ENCODE data around the gene TMEM259.
"Not testable (repeated sequence)": the region's sequence is repeated elsewhere in the genome, so short reads cannot be mapped to it uniquely, and the experiment has no call there.

TMEM259 gene

DNA sequence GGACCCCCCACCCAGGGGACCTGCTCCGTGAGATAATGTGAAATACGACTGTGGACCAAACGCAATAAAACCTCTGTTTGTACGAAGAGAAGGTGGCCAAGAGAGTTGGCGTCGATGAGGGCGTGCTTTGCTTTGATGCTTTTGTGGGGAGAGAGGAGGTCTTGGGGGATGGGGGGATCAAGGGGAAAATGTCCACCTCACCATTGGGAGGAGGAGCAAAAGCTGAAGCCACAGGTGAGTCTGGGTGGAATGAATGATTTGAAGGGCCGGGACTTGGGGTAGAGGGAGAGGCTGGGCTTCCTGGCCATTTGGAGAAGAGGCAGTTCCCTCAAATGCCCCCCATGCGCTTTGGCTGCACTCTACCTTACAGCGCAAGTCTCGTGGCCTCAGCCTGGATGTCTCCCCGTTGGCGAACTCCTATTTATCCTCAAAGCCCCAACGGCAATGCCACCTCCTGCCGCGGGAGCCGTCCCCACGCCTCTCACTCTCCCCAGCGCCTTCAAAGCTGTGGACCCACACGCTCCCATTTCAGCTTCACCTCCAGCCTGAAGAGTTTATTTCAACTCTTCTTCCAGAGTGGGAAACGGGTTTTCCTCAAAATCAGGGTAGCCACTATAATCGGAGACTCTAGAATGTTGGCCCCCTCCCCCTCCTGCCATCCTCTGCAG, 18.2 kb upstream of the TMEM259 start:
- no peak for DNase-seq

GRCh38 chr19:1037621-1038064, 16.7 kb upstream of the TMEM259 start:
- no peak for DNase-seq

GRCh38 chr19:1035998-1036621, 15.2 kb upstream of the TMEM259 start:
- DNase-seq = no peak

- DNase-seq = no peak
Observed at GRCh38 chr19:1032264-1032867, 11.4 kb upstream of the TMEM259 start.

- DNase-seq = peak in 2 of 3 experiments; percentile 74 to 84
Observed at GRCh38 chr19:1028062-1028926, 7.4 kb upstream of the TMEM259 start.

DNA sequence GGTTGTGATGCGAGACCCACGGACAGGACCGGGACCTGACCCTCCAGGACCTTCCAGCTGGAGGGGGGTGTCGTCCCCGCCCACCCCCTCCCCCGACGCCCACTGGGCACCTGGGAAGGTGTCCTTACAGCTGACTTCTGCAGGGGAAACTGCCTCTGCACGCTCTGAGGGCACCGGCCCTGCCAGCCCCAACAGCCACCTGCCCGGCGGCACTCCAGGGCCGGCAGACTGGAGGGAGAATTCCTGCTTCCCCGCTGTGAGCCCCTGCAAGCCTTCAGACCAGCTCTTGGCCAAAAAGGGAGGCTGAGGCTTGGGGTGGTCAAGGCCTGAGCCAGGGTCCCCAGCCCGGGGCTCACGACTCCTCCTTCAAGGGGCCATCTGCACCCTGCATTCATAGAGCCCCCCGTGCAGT, 6.7 kb upstream of the TMEM259 start:
- peak in 2 of 3 experiments; percentile 57 to 62 for DNase-seq

DNA sequence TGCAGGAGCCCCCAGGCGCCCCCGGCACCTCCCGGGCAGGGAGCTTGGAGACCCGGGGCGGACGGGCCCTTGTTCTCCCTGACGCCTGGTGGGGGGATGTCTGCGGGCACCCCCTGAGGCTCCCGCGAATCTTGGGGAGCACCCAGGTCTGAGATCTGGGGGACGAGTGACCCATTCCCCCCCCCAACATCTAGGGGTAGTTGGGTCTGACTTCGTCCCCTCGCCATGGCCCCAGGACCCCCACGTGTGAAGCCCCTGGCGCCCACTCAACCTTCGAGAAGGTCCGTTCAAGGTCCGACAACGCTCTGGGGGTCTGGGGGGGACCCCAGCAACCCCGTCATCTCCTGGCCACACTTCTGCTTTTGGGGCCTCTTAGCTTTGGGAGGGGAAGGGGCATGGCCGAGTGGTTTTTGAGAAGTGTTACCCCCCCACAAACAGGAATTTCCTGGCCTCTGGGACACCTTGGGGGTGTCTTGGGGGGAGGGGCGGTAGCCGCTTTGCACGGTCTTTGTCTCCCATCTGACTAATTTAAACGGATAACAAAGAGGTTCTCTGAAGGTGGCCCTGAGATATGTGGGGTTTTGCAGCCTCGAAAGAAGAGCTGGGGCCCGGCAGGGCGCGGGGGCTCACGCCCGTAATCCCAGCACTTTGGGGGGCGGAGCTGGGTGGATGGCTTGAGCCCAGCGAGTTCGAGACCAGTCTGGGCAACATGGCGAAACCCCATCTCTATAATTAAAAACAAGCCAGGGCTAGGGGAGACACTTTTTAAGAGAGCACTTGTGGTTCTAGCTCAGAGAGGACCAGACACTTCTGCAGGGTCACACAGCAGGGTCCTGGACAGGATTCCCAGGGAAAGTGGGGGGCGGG, 6.1 kb upstream of the TMEM259 start:
- no peak for DNase-seq

DNA sequence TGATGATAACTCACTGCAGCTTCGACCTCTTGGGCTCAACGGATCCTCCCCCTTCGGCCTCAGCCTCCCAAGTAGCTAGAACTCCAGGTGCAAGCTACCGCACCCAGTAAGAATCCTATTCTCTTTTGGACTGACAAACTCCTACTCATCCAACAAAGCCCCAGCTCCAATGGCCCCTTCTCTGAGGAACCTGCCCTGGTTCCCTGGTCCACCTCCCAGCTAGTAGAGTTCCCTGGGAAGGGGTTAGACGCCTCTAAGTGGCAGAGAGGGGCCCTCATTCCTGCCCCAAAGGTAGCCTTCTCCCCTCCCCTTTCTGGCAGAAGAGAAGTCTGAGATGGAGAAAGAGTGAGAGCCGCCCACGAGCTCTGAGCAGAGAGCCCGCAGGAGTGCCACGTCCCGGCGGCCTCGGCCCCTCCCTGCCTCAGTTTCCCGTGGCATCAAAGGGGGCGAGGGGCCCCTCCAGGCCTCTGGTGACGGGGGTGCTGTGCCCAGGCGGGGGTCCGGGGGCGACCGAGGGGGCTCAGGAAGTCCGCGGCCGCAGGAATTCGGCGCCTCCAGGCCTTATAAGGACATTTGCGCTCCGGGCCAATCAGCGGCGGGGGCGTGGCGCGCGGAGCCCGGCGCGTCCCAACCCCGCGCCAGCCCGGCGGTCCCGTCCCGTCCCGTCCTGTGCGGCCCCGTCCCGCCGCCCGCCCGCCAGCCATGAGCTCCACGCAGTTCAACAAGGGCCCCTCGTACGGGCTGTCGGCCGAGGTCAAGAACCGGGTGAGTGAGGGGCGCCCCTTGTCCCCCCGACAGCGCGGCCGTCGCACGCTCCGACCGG, 5.2 kb upstream of the TMEM259 start, which contains the start of gene CNN2:
Gene CNN2, plus strand, starts transcription at position 649 of the 823 bp plus-strand sequence. Its CDS starts 54 bp downstream, at position 703.
- no peak for DNase-seq

- not testable (repeated sequence) for DNase-seq
Observed at GRCh38 chr19:1025080-1025479, 4.2 kb upstream of the TMEM259 start.

- DNase-seq = not testable (repeated sequence)
Observed at GRCh38 chr19:1023883-1024188, 2.9 kb upstream of the TMEM259 start.

GRCh38 chr19:1019980-1020867, 699 bp downstream of the TMEM259 start:
- DNase-seq = no peak

DNA sequence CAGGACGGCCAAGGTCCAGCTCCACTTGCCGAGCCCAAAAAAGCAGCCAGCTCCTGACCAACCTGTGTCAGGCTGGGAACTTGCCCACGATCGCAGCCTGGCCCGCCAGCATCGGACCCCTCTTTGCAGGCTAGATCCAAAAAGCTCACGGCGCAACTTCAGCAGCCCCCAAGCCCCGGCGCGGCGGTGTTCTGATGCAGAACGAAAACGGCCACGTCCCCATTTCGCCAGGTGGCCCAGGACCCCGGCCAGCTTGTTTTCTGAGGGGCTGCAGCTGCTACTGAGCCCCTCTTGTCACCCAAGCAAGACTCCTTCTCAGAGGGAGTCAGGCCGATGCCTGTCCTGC, 1.3 kb downstream of the TMEM259 start:
- no peak for DNase-seq

- DNase-seq = no peak
Observed at GRCh38 chr19:1018932-1019615, 1.8 kb downstream of the TMEM259 start.

- DNase-seq = no peak
Observed at GRCh38 chr19:1018393-1018792, 2.5 kb downstream of the TMEM259 start.

- no peak for DNase-seq
Observed at GRCh38 chr19:1017906-1018305, 3.0 kb downstream of the TMEM259 start.

DNA sequence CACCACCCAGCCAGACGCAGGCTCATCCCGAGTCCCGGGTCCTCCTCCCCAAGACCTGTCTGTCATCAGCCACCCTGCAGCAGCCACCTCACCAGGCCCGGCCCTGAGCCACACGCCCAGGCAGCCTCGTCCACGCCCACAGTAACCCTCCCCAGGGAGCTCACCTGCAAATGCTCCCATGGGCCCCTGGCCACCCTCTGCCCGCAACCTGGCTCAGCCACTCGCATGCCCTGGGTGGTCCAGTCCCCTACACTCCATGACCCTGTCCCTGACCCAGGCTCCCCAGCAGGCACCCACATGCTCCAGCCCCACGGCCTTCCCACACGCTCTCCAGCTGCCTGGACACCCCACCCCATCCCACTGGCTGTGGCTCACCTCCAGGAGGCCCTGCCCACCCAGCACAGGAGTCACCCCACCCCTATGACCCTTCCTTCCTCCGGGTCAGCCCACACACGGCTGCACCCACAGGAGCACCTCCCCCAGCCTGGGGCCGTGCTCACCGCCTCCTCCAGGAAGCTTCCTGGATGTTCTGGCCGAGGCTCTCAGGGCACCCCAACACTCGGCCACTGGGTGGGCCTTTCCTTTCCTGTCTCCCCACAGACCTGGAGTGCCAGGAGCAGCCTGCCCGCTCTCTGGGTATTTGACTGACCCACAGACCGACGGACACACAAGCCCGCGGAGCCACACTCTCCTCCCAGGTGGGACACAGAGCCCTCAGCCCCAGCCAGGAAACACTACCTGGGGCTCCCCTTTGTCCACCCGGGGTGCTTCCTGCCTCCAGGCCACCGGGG, 3.6 kb downstream of the TMEM259 start:
- no peak for DNase-seq

- no peak for DNase-seq
Observed at GRCh38 chr19:1016647-1017114, 4.2 kb downstream of the TMEM259 start.

DNA sequence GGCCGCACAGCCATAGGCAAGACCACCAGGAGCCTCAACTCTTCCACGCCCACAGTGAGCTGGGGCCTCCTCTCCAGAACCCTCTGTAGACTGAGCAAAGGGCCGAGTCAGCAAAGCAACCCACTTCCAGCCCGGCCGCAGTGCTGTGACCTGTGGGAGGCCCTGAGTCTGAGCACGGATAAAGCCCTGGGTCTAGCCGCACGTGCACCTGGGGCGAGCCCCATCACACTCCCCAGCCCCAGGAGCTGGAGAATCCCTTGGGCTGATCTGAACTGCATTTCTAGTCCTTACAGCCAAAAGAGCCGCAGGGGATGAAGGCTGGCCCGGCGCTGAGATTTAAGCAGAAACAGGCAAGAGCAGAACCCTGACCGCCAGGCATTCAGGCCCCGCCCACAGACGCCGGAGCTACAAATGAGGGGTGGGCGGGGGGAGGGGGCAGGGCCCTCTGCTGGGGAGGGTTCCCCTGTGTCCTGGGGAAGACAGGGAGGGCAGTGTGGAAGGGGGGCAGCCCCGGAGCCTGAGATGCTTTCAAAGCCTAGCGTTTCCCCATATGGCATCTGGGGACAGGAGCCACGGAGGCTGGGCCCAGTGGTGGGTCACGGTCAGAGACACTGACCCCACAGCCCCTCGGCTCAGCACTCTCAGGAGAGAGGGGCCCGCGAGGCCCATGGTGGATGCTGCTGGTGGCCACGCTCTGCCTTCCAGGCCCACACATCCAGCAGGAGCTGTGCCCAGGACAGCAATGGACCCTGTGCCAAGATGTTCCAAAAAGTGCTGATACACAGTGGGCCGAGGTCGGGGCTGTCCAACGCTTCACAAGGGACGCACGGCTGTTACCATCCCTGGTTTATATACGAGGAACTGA, 4.9 kb downstream of the TMEM259 start:
- DNase-seq = no peak
